Measurements from ENCODE around the gene SYNGAP1. TPM values are rescaled to one million over a fixed set of nuclear protein-coding genes. Genes with fewer than 3 reads are reported as not detected.

Gene SYNGAP1
- total and polyA plus RNA-seq, 2 of the 8 experiments (the other 6 are each of a cell fraction or from before 2014, with no cell fraction given), result 31.0 to 101 TPM

DNA sequence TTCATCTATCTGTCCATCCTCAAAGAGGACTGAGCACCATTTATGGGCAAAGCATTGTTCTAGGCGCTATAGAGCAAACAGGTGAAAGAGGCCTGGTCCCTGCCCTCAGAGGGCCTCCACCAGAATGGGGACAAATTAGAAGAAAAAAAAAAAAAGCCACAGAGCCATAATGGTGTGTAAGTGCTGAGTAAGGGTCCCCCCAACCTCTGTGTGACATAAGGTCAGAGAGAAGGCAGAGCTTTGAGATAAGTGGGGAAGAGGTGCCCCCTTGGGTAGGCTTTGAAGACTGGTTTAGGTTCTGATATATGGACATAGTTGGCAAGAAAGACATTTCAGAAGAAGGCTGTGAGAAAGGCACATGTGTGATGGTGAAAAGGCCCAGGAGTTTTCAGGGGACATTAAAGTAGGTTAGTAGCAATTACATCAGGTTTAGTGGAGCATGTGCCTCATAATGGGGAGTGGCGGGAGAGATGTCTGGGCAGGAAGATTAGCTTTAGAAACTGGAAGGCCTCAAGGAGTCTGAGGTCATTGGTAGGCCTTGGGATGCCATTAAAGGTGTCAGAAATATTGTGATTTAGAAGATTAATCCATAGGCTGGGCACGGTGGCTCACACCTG lies 19.2 kb downstream of the SYNGAP1 start (continued):
- TF ChIP-seq RBBP5 (IDR thresholded peaks at IDR 0.05; ENCODE audit: borderline replicate concordance, low read depth, low read length), result no peak
